ENCODE data around the gene NT5E.

DNA sequence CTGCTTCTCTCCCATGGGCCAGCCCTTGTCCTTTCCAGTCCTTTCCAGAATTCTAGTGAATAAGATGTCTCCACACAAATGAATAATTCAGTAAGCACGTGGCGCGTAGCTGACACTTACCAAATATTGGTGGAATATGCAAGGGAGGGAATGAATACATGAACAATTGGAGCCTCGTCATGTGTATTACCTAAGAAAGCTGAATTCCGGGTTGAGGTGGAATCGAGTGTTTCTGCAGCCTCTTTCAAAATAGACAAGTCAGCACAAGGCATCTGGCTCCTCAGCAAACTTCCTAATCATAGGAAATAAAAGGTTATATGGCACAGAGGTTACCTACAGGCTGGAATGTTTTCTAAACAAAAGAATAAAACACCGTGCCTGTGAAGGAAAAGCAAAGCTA, 47.0 kb upstream of the NT5E start:
- TF ChIP-seq, protein P1, sequence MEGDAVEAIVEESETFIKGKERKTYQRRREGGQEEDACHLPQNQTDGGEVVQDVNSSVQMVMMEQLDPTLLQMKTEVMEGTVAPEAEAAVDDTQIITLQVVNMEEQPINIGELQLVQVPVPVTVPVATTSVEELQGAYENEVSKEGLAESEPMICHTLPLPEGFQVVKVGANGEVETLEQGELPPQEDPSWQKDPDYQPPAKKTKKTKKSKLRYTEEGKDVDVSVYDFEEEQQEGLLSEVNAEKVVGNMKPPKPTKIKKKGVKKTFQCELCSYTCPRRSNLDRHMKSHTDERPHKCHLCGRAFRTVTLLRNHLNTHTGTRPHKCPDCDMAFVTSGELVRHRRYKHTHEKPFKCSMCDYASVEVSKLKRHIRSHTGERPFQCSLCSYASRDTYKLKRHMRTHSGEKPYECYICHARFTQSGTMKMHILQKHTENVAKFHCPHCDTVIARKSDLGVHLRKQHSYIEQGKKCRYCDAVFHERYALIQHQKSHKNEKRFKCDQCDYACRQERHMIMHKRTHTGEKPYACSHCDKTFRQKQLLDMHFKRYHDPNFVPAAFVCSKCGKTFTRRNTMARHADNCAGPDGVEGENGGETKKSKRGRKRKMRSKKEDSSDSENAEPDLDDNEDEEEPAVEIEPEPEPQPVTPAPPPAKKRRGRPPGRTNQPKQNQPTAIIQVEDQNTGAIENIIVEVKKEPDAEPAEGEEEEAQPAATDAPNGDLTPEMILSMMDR (conservative IDR thresholded peaks at IDR 0.05) = no peak
- TF ChIP-seq EZH2 (IDR thresholded peaks at IDR 0.05; ENCODE audit: low read depth) = no peak
